Skin epidermis (tissue), 12 donors: ENCODE measurements around the gene LAMC2.
"Not testable (repeated sequence)": the region's sequence is repeated elsewhere in the genome, so short reads cannot be mapped to it uniquely, and the experiment has no call there.

Source experiments
- H3K27ac ChIP-seq, 21 experiments: fragments of 200-600 bp; sonication (generic) in 11 of 21; one replicate each; pipeline ENCODE4 v1.5.0; 2020; ENCODE audit warnings: mild to moderate bottlenecking in 3 of 21, inconsistent platforms in 2 of 21, moderate library complexity in 2 of 21
- H3K4me3 ChIP-seq, 7 experiments: fragments of 200-600 bp; sonication (generic) in 2 of 7; one replicate each; pipeline ENCODE4 v1.5.0; 2020; ENCODE audit warnings: inconsistent platforms in 2 of 7, mild to moderate bottlenecking in 2 of 7, moderate library complexity in 1 of 7

LAMC2 gene

GRCh38 chr1:183185941-183186490 is at the start of gene LAMC2:
Gene LAMC2 (plus strand): TSS chr1:183186264. CDS start chr1:183186353, 89 bp downstream.
- Histone ChIP-seq H3K27ac (peak within 1 kb of the TSS in 20 of 21 experiments; percentile 8 to 84 (median 74)), H3K4me3 (peak within 1 kb of the TSS in 6 of 7 experiments; percentile 19 to 44 (median 26))

DNA sequence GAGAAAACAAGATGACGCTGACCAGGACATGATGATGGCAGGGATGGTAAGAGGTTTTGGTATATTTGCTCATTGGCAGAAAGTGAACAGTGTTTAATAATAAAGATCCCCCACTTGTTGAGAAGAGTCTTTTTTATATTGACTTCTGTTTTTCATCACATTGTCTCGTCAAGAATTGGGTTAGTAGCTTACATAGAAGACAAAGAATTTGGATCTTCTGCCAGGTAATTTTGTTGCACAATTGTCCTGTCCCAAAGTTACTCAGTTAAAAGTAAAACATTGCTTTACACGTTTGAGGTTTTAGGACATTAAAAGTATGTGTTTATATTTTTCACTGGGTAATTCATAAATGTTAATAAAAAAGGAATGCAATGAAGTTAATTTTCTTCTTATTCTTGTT is 48.3 kb upstream of the LAMC2 start:
- Histone ChIP-seq H3K4me3 (no peak overlapping the region), H3K27ac (peak overlapping the region in 3 of 21 experiments; percentile 45 to 70 (median 56))

GRCh38 chr1:183138301-183138700 is 47.8 kb upstream of the LAMC2 start:
- Histone ChIP-seq H3K4me3 (no peak overlapping the region), H3K27ac (peak overlapping the region in 8 of 21 experiments; percentile 6 to 70 (median 48))

GRCh38 chr1:183139281-183139942 is 46.7 kb upstream of the LAMC2 start:
- H3K4me3 ChIP-seq: no peak overlapping the region
- H3K27ac ChIP-seq: peak overlapping the region in 8 of 21 experiments; percentile 17 to 70 (median 49)

DNA sequence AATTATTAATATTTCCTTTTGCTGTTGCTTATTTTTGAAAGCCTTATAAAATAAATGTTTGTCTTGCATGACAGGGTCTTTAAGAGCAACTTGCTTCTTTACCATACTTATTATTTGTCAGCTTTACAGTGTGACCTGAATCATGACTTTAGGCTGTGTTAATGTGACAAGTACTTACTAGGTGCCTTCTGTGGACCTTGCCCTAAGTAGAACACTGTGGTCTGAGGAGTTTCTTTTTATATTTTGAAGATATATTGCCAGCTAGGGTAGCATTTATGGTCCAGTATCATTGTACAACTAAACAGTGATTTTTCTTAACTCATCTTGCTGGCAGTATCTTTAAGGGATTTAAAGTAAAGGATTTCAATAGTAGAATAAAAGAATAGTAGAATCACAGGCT is 45.4 kb upstream of the LAMC2 start:
- Histone ChIP-seq H3K4me3 (no peak overlapping the region), H3K27ac (peak overlapping the region in 4 of 21 experiments; percentile 7 to 44 (median 32))

GRCh38 chr1:183142171-183142570 is 43.9 kb upstream of the LAMC2 start:
- H3K4me3 ChIP-seq: no peak overlapping the region
- H3K27ac ChIP-seq: no peak overlapping the region

- Histone ChIP-seq H3K27ac (peak overlapping the region in 1 of 21 experiments; percentile 3), H3K4me3 (no peak overlapping the region)
These were observed 42.3 kb upstream of the LAMC2 start for GRCh38 chr1:183143576-183144315.

DNA sequence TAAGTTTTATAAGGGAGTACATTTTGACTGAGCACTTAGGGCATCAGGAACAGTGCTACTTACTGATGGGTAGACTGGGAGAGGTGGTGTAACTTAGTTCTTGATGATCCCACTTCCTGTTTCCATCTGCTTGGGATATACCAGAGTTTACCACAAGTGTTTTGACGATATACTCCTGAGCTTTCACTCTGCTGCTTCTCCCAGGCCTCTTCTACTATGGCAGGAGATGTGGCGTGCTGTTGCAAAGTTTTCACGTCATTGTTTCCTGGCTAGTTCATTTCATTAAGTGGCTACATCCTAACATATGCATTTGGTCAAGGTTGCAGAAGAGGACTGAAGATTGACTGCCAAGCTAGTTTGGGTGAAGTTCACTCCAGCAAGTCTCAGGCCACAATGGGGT is 41.3 kb upstream of the LAMC2 start:
- Histone ChIP-seq H3K27ac (peak overlapping the region in 1 of 21 experiments; percentile 6), H3K4me3 (no peak overlapping the region)

GRCh38 chr1:183147735-183148134 is 38.3 kb upstream of the LAMC2 start:
- Histone ChIP-seq H3K4me3 (no peak overlapping the region), H3K27ac (peak overlapping the region in 4 of 21 experiments; percentile 21 to 67 (median 46))

DNA sequence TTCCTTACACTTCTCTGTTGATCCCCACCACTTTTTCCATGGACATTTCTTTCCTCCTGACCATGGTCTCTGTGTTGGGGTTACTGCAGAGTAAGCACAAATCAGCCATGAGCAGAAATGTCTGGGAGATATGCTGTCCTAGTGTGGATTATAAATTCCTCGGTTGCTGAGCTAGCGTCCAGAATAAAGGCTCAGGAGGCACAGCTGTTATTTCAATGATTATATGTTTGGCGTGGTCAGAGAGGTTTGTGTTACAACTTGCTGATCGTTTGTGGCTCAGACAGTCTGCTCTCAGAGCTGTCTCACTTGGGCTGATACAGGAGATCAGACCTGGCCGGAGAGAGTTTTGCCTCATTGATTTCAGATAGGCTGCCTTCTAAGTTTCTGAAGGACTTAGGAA is 37.5 kb upstream of the LAMC2 start:
- no peak overlapping the region for H3K4me3 ChIP-seq
- peak overlapping the region in 12 of 21 experiments; percentile 4 to 75 (median 40) for H3K27ac ChIP-seq

GRCh38 chr1:183149273-183149672 is 36.8 kb upstream of the LAMC2 start:
- Histone ChIP-seq H3K27ac (peak overlapping the region in 11 of 21 experiments; percentile 4 to 75 (median 34)), H3K4me3 (no peak overlapping the region)

DNA sequence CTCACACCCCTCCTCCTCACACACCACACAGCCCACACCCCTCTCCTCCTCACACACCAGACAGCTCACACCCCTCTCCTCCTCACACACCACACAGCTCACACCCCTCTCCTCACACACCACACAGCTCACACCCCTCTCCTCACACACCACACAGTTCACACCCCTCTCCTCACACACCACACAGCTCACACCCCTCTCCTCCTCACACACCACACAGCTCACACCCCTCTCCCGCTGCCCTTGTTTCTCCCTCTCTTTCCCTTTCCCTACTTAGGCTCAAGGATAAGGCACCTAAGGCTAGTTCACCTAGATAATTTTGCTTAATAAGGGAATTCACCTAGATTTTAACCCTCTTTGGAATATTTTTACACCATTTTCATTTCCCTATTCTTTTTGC is 36.0 kb upstream of the LAMC2 start:
- H3K4me3 ChIP-seq: not testable (repeated sequence)
- H3K27ac ChIP-seq: peak overlapping the region in 2 of 21 experiments; percentile 17 to 67

- no peak overlapping the region for H3K27ac ChIP-seq
- H3K4me3 ChIP-seq: no peak overlapping the region
These were observed 35.6 kb upstream of the LAMC2 start for GRCh38 chr1:183150445-183150844.

DNA sequence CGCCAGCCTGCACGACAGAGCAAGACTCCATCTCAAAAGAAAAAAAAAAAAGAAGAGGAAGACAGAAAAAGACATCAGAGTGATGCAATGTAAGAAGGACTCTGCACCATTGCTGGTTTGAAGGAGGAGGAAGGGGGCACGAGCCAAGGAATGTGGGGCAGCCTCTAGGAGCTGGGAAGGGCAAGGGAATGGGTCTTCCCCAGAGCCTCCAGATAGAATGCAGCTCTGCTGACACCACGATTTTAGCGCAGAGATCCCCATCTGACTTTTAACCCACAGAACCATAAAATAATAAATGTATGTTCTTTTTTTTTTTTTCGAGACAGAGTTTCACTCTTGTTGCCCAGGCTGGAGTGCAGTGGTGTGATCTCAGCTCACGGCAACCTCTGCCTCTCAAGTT is 33.9 kb upstream of the LAMC2 start:
- Histone ChIP-seq H3K4me3 (no peak overlapping the region), H3K27ac (no peak overlapping the region)

GRCh38 chr1:183155939-183156338 is 30.1 kb upstream of the LAMC2 start:
- H3K4me3 ChIP-seq: no peak overlapping the region
- no peak overlapping the region for H3K27ac ChIP-seq

DNA sequence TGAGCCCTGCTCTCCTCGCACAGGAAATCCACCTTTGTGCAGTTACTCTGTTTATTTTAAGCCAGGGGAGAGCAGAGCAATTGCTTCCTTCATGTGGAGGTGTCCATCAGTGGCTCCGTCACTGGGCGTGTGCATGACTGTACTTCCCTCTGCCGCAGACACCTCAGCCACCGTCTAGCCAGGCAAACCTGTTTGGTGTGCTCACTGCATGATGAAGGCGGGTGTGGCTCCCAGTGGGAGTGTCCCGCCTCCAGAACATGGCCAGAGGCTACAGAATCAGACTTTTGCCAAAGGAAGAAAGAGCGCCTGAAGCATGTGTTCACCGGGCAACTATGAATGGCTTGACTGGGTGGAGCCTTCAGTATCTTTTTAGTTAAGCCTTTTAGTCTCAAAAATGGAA is 26.1 kb upstream of the LAMC2 start:
- Histone ChIP-seq H3K4me3 (no peak overlapping the region), H3K27ac (peak overlapping the region in 3 of 21 experiments; percentile 34 to 65 (median 40))

DNA sequence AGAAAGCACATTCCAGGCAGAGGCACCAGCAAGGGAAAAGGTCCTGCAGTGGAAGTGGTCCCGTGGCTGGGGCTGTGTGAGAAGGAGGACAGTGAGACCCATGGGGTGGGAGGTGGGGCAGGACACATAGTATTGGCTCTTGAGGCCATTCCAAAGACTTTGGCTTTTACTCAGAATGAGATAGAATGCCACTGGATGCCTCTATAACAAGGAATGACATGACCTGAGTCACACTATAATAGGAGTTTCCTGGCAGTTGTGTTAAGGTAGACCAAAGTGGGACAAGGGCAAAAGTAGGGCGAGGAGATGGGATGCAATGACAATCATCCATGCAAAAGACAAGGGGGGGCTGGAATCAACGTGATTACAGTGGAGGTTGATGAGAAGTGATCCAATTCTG is 24.7 kb upstream of the LAMC2 start:
- no peak overlapping the region for H3K27ac ChIP-seq
- no peak overlapping the region for H3K4me3 ChIP-seq

- Histone ChIP-seq H3K4me3 (no peak overlapping the region), H3K27ac (peak overlapping the region in 1 of 21 experiments; percentile 6)
These were observed 22.7 kb upstream of the LAMC2 start for GRCh38 chr1:183163316-183163715.

DNA sequence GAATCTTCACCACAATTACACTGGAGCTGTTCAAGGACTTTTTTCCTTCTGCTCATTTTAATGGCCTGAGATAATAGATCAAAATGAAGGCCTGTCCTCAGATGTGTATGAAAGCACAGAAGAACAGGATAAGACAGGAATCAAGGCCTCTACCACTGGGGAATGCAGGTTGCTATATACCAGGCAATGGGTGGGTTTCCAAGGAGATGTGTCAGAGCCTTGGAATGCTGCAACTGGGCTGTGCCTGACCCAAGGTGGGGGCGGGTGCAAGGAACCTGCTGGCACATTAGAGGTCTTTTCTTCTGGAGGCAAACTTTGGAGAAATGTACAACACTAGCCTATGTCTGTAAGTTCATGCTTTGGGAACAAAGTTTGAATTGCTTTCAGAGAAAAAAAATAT is 21.7 kb upstream of the LAMC2 start:
- H3K4me3 ChIP-seq: no peak overlapping the region
- peak overlapping the region in 3 of 21 experiments; percentile 48 to 52 (median 48) for H3K27ac ChIP-seq

GRCh38 chr1:183164963-183165362 is 21.1 kb upstream of the LAMC2 start:
- Histone ChIP-seq H3K27ac (no peak overlapping the region), H3K4me3 (no peak overlapping the region)

DNA sequence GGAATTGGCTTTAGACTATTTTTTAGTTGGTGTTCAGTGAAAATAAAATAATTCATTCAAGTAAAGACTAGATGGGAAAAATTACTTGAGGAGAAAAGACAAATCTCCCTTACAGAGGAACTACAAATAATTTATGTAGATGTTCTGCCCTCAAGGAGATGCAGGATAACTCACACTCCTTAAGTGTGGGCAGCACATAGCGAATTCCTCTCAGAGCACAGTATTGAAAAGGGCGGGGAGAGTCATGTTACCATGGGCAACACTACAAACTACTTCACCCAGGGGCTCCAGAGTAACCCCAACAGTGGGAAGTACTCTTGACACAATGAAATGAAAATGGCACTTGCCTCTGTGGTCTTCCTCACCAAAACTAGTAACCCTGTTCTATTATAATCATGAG is 20.6 kb upstream of the LAMC2 start:
- Histone ChIP-seq H3K27ac (no peak overlapping the region), H3K4me3 (no peak overlapping the region)
